T-helper 2 cell (primary cell): ENCODE results near the gene JMJD7.

ENCODE experiments used
- DNase-seq, 5 experiments: peaks; one replicate each; pipeline versions ENCODE4 v3.0.0 to v3.0.0-alpha.2; 2012 to 2022
- total RNA-seq, 2 donors: gene quantifications; one replicate each; lab custom pipeline; 2026; lab: John Stamatoyannopoulos, UW

Gene JMJD7
- total RNA-seq: 4.1 to 4.7 reads per million in 2 donors

GRCh38 chr15:41827880-41828806 is at the start of gene JMJD7:
TSS of gene JMJD7 (plus strand) at chr15:41828092. CDS start at chr15:41828125, 33 bp downstream.
- DNase-seq: peak; percentile 82 to 99 (median 93)

- no peak for DNase-seq
Measured at GRCh38 chr15:41778521-41778920, 49.4 kb upstream of the JMJD7 start.

GRCh38 chr15:41779662-41780157 is 48.2 kb upstream of the JMJD7 start:
- DNase-seq: no peak

- DNase-seq: no peak
Measured at GRCh38 chr15:41780266-41780665, 47.6 kb upstream of the JMJD7 start.

GRCh38 chr15:41780727-41781126 is 47.2 kb upstream of the JMJD7 start:
- no peak for DNase-seq

- no peak for DNase-seq
Measured at GRCh38 chr15:41782371-41783282, 45.3 kb upstream of the JMJD7 start.

GRCh38 chr15:41783296-41783695 is 44.6 kb upstream of the JMJD7 start:
- DNase-seq: no peak

- no peak for DNase-seq
Measured at GRCh38 chr15:41788262-41788661, 39.6 kb upstream of the JMJD7 start.

GRCh38 chr15:41789236-41789635 is 38.7 kb upstream of the JMJD7 start:
- DNase-seq: no peak

GRCh38 chr15:41789662-41790061 is 38.2 kb upstream of the JMJD7 start:
- no peak for DNase-seq

GRCh38 chr15:41790169-41790568 is 37.7 kb upstream of the JMJD7 start:
- no peak for DNase-seq

- DNase-seq: peak in 1 of 5 experiments; percentile 66
Measured at GRCh38 chr15:41790756-41791546, 36.9 kb upstream of the JMJD7 start.

- no peak for DNase-seq
Measured at GRCh38 chr15:41791547-41791937, 36.4 kb upstream of the JMJD7 start.

GRCh38 chr15:41792000-41792637 is 35.8 kb upstream of the JMJD7 start:
- DNase-seq: no peak

- DNase-seq: no peak
Measured at GRCh38 chr15:41794081-41794480, 33.8 kb upstream of the JMJD7 start.

- DNase-seq: no peak
Measured at GRCh38 chr15:41795996-41796856, 31.7 kb upstream of the JMJD7 start.

GRCh38 chr15:41797201-41797944 is 30.5 kb upstream of the JMJD7 start:
- DNase-seq: no peak

- no peak for DNase-seq
Measured at GRCh38 chr15:41798607-41799487, 29.0 kb upstream of the JMJD7 start.

GRCh38 chr15:41799488-41799805 is 28.4 kb upstream of the JMJD7 start:
- no peak for DNase-seq
